ENCODE results near the gene LIPG.

The LIPG gene

GRCh38 chr18:49550621-49551339 is 11.1 kb upstream of the LIPG start:
- Histone ChIP-seq H3K79me2 (ENCODE audit: insufficient read depth, low read length) (no peaks in the 10 kb centered on the region), H3K27ac (ENCODE audit: low read depth, low read length) (no peak overlapping the region), H3K9me3 (ENCODE audit: insufficient read depth, low read length) (no peaks in the 10 kb centered on the region), H4K20me1 (ENCODE audit: low read depth, low read length) (no peaks in the 10 kb centered on the region), H3K36me3 (ENCODE audit: low read length) (no peaks in the 10 kb centered on the region), H2AFZ (ENCODE audit: low read depth, low read length, severe bottlenecking) (no peak overlapping the region), H3K9me2 (replicated peaks; ENCODE audit: insufficient read depth, low read length) (no peaks in the 10 kb centered on the region), H3K27me3 (ENCODE audit: low read length) (no peaks in the 10 kb centered on the region), H3K4me3 (ENCODE audit: insufficient read depth, low read length, poor library complexity, severe bottlenecking) (no peak overlapping the region), H3F3A (ENCODE audit: insufficient read depth) (no peaks in the 10 kb centered on the region), H3K9ac (ENCODE audit: low read length) (no peak overlapping the region), H3K4me2 (ENCODE audit: low read depth, low read length, poor library complexity, severe bottlenecking) (no peak overlapping the region)
- no peak for TF ChIP-seq EZH2phosphoT487 (conservative IDR thresholded peaks at IDR 0.05; ENCODE audit: low read length)
- TF ChIP-seq, protein P1, sequence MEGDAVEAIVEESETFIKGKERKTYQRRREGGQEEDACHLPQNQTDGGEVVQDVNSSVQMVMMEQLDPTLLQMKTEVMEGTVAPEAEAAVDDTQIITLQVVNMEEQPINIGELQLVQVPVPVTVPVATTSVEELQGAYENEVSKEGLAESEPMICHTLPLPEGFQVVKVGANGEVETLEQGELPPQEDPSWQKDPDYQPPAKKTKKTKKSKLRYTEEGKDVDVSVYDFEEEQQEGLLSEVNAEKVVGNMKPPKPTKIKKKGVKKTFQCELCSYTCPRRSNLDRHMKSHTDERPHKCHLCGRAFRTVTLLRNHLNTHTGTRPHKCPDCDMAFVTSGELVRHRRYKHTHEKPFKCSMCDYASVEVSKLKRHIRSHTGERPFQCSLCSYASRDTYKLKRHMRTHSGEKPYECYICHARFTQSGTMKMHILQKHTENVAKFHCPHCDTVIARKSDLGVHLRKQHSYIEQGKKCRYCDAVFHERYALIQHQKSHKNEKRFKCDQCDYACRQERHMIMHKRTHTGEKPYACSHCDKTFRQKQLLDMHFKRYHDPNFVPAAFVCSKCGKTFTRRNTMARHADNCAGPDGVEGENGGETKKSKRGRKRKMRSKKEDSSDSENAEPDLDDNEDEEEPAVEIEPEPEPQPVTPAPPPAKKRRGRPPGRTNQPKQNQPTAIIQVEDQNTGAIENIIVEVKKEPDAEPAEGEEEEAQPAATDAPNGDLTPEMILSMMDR (IDR thresholded peaks at IDR 0.05; ENCODE audit: insufficient read depth, low read length, poor library complexity, severe bottlenecking): no peak

GRCh38 chr18:49553003-49553402 is 8.9 kb upstream of the LIPG start:
- no peak overlapping the region for H3K9ac ChIP-seq (ENCODE audit: low read length)
- no peaks in the 10 kb centered on the region for H3F3A ChIP-seq (ENCODE audit: insufficient read depth)
- no peak overlapping the region for H2AFZ ChIP-seq (ENCODE audit: low read depth, low read length, severe bottlenecking)
- H3K4me2 ChIP-seq (ENCODE audit: low read depth, low read length, poor library complexity, severe bottlenecking): no peak overlapping the region
- H3K9me3 ChIP-seq (ENCODE audit: insufficient read depth, low read length): no peaks in the 10 kb centered on the region
- TF ChIP-seq, protein P1 (IDR thresholded peaks at IDR 0.05; ENCODE audit: insufficient read depth, low read length, poor library complexity, severe bottlenecking): no peak
- no peak for TF ChIP-seq EZH2phosphoT487 (conservative IDR thresholded peaks at IDR 0.05; ENCODE audit: low read length)
- H3K36me3 ChIP-seq (ENCODE audit: low read length): no peaks in the 10 kb centered on the region
- H3K4me3 ChIP-seq (ENCODE audit: insufficient read depth, low read length, poor library complexity, severe bottlenecking): no peak overlapping the region
- no peak overlapping the region for H3K27ac ChIP-seq (ENCODE audit: low read depth, low read length)
- H3K79me2 ChIP-seq (ENCODE audit: insufficient read depth, low read length): no peaks in the 10 kb centered on the region
- no peaks in the 10 kb centered on the region for H3K27me3 ChIP-seq (ENCODE audit: low read length)
- H3K9me2 ChIP-seq (replicated peaks; ENCODE audit: insufficient read depth, low read length): no peaks in the 10 kb centered on the region
- no peaks in the 10 kb centered on the region for H4K20me1 ChIP-seq (ENCODE audit: low read depth, low read length)

DNA sequence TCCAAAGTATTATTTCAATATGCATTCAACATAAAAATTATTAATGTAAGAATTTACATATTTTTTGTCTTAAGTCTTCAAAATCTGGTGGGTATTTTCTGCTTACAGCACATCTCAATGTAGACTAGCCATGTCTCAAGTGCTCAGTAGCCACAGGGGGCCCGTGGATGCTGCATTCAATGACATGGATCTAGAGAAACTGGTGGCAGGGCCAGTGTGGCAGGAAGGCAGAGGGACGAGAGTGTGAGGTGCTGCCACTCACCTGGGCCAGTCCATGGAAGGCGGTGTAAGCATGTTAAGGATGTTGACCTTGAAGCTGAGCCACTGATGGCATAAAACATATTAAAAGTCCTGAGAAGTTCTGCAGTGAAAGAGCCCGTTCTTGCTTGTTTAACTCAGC is 6.2 kb upstream of the LIPG start:
- H3K27me3 ChIP-seq (ENCODE audit: low read length): no peaks in the 10 kb centered on the region
- H3K4me2 ChIP-seq (ENCODE audit: low read depth, low read length, poor library complexity, severe bottlenecking): no peak overlapping the region
- no peaks in the 10 kb centered on the region for H3F3A ChIP-seq (ENCODE audit: insufficient read depth)
- no peak overlapping the region for H3K27ac ChIP-seq (ENCODE audit: low read depth, low read length)
- TF ChIP-seq, protein P1 (IDR thresholded peaks at IDR 0.05; ENCODE audit: insufficient read depth, low read length, poor library complexity, severe bottlenecking): no peak
- no peak for TF ChIP-seq EZH2phosphoT487 (conservative IDR thresholded peaks at IDR 0.05; ENCODE audit: low read length)
- H3K9me2 ChIP-seq (replicated peaks; ENCODE audit: insufficient read depth, low read length): no peaks in the 10 kb centered on the region
- H3K36me3 ChIP-seq (ENCODE audit: low read length): no peaks in the 10 kb centered on the region
- no peaks in the 10 kb centered on the region for H3K79me2 ChIP-seq (ENCODE audit: insufficient read depth, low read length)
- H3K9me3 ChIP-seq (ENCODE audit: insufficient read depth, low read length): no peaks in the 10 kb centered on the region
- no peaks in the 10 kb centered on the region for H4K20me1 ChIP-seq (ENCODE audit: low read depth, low read length)
- no peak overlapping the region for H3K9ac ChIP-seq (ENCODE audit: low read length)
- H2AFZ ChIP-seq (ENCODE audit: low read depth, low read length, severe bottlenecking): no peak overlapping the region
- no peak overlapping the region for H3K4me3 ChIP-seq (ENCODE audit: insufficient read depth, low read length, poor library complexity, severe bottlenecking)
